ENCODE data around the gene RUNDC3A. TPM values are rescaled to one million over a fixed set of nuclear protein-coding genes. Genes with fewer than 3 reads are reported as not detected.

The RUNDC3A gene
- total RNA-seq, 2 donors from 2014 or later, result 0.81 TPM; not detected in 1

- ATAC-seq (ENCODE audit: insufficient number of reproducible peaks, low FRiP score, low read depth) (no peak), DNase-seq (ENCODE audit: low spot score) (no peak)
- Histone ChIP-seq H3K27me3 (replicated peaks; ENCODE audit: insufficient read depth) (no peaks in the 10 kb centered on the region), H3K9me3 (no peaks in the 10 kb centered on the region), H3K36me3 (no peaks in the 10 kb centered on the region), H3K4me1 (ENCODE audit: control insufficient read depth in 1 of 2, low read depth in 2 of 2) (no peaks in the 10 kb centered on the region), H3K27ac (no peak overlapping the region), H3K4me3 (no peak overlapping the region)
- TF ChIP-seq, protein P1, sequence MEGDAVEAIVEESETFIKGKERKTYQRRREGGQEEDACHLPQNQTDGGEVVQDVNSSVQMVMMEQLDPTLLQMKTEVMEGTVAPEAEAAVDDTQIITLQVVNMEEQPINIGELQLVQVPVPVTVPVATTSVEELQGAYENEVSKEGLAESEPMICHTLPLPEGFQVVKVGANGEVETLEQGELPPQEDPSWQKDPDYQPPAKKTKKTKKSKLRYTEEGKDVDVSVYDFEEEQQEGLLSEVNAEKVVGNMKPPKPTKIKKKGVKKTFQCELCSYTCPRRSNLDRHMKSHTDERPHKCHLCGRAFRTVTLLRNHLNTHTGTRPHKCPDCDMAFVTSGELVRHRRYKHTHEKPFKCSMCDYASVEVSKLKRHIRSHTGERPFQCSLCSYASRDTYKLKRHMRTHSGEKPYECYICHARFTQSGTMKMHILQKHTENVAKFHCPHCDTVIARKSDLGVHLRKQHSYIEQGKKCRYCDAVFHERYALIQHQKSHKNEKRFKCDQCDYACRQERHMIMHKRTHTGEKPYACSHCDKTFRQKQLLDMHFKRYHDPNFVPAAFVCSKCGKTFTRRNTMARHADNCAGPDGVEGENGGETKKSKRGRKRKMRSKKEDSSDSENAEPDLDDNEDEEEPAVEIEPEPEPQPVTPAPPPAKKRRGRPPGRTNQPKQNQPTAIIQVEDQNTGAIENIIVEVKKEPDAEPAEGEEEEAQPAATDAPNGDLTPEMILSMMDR (IDR thresholded peaks at IDR 0.05), result no peak
These were observed 24.9 kb upstream of the RUNDC3A start for GRCh38 chr17:44283344-44284023.

DNA sequence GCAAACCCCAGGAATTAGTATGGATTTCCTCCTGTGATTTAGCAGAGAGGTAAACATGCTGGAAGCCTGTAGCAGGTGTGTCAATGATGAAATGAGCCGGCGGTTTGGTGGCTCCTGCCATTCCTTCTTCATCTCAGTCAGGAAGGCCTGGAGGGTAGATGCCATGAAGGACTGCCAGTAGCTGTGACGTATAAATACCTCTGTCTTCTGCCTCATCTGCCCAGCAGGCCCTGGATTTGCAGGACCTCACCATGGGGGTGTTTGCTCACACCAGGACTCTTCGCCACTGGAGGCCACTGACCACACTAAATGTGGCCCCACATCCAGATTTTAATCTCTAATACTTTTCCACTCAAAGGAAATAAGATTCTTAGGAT lies 24.4 kb upstream of the RUNDC3A start:
- TF ChIP-seq, protein P1 (IDR thresholded peaks at IDR 0.05), result no peak
- Histone ChIP-seq H3K9me3 (no peaks in the 10 kb centered on the region), H3K36me3 (no peaks in the 10 kb centered on the region), H3K27me3 (replicated peaks; ENCODE audit: insufficient read depth) (no peaks in the 10 kb centered on the region), H3K4me3 (no peak overlapping the region), H3K27ac (no peak overlapping the region), H3K4me1 (ENCODE audit: control insufficient read depth in 1 of 2, low read depth in 2 of 2) (no peaks in the 10 kb centered on the region)
- ATAC-seq (ENCODE audit: insufficient number of reproducible peaks, low FRiP score, low read depth) (no peak), DNase-seq (ENCODE audit: low spot score) (no peak)

- H3K36me3 ChIP-seq, result no peaks in the 10 kb centered on the region
- no peak overlapping the region for H3K4me3 ChIP-seq
- DNase-seq (ENCODE audit: low spot score), result no peak
- TF ChIP-seq, protein P1 (IDR thresholded peaks at IDR 0.05), result no peak
- H3K27ac ChIP-seq, result no peak overlapping the region
- H3K4me1 ChIP-seq (ENCODE audit: control insufficient read depth in 1 of 2, low read depth in 2 of 2), result no peaks in the 10 kb centered on the region
- ATAC-seq (ENCODE audit: insufficient number of reproducible peaks, low FRiP score, low read depth), result no peak
- no peaks in the 10 kb centered on the region for H3K27me3 ChIP-seq (replicated peaks; ENCODE audit: insufficient read depth)
- H3K9me3 ChIP-seq, result no peaks in the 10 kb centered on the region
These were observed 20.8 kb upstream of the RUNDC3A start for GRCh38 chr17:44287651-44288050.

DNA sequence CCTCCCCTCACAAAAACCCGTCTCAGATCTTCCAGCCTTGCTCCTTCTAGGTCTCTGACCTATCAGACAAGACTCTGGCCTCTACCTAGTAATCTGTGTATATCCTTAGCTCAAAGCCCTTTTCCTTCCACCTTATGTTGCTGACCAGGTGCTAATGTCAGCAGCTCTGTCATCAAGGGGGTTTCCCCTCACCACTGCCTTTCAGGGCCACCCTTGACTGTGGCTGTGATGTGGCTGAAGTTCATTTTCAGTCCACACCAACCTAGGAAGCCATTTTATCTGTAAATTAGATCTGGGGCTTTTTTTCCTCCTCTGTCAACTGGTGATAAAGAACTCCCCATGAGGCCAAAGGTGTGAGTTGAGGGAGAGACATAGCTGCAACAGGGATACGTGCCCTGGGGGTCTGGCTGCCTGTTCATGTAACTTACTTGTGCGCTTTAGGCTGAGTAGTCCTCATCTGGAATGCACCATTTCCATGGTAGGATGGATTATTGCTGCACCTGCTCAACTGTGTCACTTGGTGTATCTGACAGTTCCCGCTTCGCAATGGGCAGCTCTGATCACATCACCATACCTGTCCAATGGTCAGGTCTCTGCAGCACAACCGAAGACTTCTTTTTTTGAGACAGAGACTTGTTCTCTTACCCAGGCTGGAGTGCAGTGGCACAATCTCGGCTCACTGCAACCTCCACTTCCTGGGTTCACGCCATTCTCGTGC lies 14.7 kb upstream of the RUNDC3A start:
- ATAC-seq (ENCODE audit: insufficient number of reproducible peaks, low FRiP score, low read depth) (no peak), DNase-seq (ENCODE audit: low spot score) (no peak)
- no peak overlapping the region for H3K4me3 ChIP-seq
- H3K27me3 ChIP-seq (replicated peaks; ENCODE audit: insufficient read depth), result no peaks in the 10 kb centered on the region
- no peaks in the 10 kb centered on the region for H3K9me3 ChIP-seq
- H3K27ac ChIP-seq, result no peak overlapping the region
- TF ChIP-seq, protein P1 (IDR thresholded peaks at IDR 0.05), result no peak
- no peaks in the 10 kb centered on the region for H3K4me1 ChIP-seq (ENCODE audit: control insufficient read depth in 1 of 2, low read depth in 2 of 2)
- H3K36me3 ChIP-seq, result no peaks in the 10 kb centered on the region

- H3K4me3 ChIP-seq, result no peak overlapping the region
- H3K9me3 ChIP-seq, result no peaks in the 10 kb centered on the region
- H3K4me1 ChIP-seq (ENCODE audit: control insufficient read depth in 1 of 2, low read depth in 2 of 2), result no peaks in the 10 kb centered on the region
- DNase-seq (ENCODE audit: low spot score) (no peak), ATAC-seq (ENCODE audit: insufficient number of reproducible peaks, low FRiP score, low read depth) (no peak)
- no peak overlapping the region for H3K27ac ChIP-seq
- TF ChIP-seq, protein P1 (IDR thresholded peaks at IDR 0.05), result no peak
- no peaks in the 10 kb centered on the region for H3K36me3 ChIP-seq
- H3K27me3 ChIP-seq (replicated peaks; ENCODE audit: insufficient read depth), result no peaks in the 10 kb centered on the region
These were observed 10.4 kb upstream of the RUNDC3A start for GRCh38 chr17:44297975-44298374.

All from thoracic aorta (tissue), 2 donors.